ENCODE data around the gene ZBTB42.
A peak's percentile ranks its signal among the peaks of the same experiment; 100 is the strongest.

DNA sequence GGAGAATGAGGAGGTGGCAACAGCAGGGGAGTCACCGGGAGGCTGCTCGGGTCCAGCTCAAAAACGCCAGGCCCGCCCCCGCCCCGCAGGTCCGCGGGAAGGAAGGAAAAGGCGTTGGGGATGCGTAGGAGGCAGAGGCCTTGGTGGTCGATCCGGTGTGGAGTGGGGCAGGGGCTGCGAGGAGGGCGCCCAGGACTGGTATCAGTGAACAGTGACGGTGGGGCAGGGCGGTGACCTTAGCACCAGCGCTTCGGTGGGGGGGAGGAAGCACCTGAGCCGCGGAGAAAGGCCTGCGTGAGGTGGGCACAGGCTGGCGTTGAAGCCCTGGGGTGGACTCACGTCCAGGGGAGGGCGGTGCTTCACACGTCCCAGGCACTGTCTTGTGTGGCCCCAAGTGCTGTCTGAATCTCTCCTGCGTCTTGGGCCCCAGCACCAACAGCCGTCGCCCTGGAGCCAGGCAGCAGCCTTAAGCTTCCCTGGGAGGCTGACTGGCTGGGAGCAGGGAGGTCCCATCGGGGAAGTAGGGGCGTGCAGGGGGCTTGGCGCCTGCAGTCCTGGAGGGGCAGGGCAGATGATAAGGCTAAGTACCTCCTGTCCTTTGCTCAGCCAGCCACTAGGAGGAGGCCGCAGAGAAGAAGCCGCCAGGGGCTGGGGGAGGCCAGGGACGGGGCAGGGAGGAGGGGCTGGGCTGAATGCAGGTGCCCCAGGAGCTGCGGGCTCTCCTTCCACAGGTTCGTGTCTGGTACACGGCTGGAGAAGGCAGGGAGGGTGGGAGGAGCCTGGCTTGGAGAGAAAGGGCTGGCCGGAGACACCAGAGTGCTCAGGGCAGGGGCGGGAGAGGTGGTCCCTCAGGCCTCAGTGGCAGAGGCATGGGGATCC lies 26.5 kb downstream of the ZBTB42 start:
- TF ChIP-seq, protein P1, sequence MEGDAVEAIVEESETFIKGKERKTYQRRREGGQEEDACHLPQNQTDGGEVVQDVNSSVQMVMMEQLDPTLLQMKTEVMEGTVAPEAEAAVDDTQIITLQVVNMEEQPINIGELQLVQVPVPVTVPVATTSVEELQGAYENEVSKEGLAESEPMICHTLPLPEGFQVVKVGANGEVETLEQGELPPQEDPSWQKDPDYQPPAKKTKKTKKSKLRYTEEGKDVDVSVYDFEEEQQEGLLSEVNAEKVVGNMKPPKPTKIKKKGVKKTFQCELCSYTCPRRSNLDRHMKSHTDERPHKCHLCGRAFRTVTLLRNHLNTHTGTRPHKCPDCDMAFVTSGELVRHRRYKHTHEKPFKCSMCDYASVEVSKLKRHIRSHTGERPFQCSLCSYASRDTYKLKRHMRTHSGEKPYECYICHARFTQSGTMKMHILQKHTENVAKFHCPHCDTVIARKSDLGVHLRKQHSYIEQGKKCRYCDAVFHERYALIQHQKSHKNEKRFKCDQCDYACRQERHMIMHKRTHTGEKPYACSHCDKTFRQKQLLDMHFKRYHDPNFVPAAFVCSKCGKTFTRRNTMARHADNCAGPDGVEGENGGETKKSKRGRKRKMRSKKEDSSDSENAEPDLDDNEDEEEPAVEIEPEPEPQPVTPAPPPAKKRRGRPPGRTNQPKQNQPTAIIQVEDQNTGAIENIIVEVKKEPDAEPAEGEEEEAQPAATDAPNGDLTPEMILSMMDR (conservative IDR thresholded peaks at IDR 0.05; ENCODE audit: low read depth, low read length) = peak; percentile 35; the same call in 1 of the 2 replicates
- no peak for TF ChIP-seq EZH2 (IDR thresholded peaks at IDR 0.05; ENCODE audit: borderline replicate concordance, low read depth, low read length, poor library complexity, severe bottlenecking)
